ENCODE data around the gene ACOX3. TPM values are rescaled to one million over a fixed set of nuclear protein-coding genes. Genes with fewer than 3 reads are reported as not detected.
A peak's percentile ranks its signal among the peaks of the same experiment; 100 is the strongest.
"Not testable (repeated sequence)": the region's sequence is repeated elsewhere in the genome, so short reads cannot be mapped to it uniquely, and the experiment has no call there.

ACOX3 gene
- total RNA-seq, 1 donor from 2014 or later = 34.0 TPM

DNA sequence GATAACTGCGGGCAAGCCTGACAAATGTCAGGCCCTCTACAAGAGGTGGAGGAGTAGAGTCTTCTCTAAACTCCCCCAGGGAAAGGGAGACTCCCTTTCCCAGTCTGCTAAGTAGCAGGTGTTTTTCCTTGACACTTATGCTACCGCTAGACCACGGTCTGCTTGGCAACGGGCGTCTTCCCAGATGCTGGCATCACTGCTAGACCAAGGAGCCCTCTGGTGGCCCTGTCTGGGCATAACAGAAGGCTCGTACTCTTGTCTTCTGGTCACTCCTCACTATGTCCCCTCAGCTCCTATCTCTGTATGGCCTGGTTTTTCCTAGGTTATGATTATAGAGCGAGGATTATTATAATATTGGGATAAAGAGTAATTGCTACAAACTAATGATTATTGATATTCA is 33.6 kb downstream of the ACOX3 start:
- TF ChIP-seq, protein P1, sequence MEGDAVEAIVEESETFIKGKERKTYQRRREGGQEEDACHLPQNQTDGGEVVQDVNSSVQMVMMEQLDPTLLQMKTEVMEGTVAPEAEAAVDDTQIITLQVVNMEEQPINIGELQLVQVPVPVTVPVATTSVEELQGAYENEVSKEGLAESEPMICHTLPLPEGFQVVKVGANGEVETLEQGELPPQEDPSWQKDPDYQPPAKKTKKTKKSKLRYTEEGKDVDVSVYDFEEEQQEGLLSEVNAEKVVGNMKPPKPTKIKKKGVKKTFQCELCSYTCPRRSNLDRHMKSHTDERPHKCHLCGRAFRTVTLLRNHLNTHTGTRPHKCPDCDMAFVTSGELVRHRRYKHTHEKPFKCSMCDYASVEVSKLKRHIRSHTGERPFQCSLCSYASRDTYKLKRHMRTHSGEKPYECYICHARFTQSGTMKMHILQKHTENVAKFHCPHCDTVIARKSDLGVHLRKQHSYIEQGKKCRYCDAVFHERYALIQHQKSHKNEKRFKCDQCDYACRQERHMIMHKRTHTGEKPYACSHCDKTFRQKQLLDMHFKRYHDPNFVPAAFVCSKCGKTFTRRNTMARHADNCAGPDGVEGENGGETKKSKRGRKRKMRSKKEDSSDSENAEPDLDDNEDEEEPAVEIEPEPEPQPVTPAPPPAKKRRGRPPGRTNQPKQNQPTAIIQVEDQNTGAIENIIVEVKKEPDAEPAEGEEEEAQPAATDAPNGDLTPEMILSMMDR (conservative IDR thresholded peaks at IDR 0.05) = peak; percentile 67
- peaks cover 26% of the 10 kb centered on the region for H3K36me3 Mint-ChIP-seq
- DNase-seq (ENCODE audit: extremely low spot score, unreplicated experiment) = not testable (repeated sequence)

DNA sequence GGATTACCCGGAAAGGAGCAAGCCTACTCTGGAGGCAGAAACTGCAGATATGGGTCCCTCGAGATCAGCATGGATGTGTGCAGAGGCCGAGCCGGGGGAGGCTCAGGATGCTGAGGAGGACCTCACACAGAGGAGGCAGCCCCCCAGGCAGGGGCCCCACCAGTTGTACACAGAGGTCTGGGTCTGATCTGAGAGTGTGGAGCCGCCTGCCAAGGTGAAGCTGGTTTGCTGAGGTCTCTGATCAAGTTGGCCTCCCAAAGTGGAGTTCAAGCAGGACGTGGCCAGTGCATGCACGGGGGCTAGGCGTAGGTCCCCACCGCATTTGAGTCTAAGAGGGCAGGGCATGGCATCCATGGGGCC is 35.0 kb downstream of the ACOX3 start:
- peaks cover 16% of the 10 kb centered on the region for H3K4me1 Mint-ChIP-seq (ENCODE audit: unreplicated experiment)
- peaks cover 26% of the 10 kb centered on the region for H3K36me3 Mint-ChIP-seq
- no peak for DNase-seq (ENCODE audit: extremely low spot score, unreplicated experiment)
- no peaks in the 10 kb centered on the region for H3K27me3 Mint-ChIP-seq
- no peak overlapping the region for H3K4me3 Mint-ChIP-seq
- TF ChIP-seq, protein P1 (conservative IDR thresholded peaks at IDR 0.05) = no peak
- no peak overlapping the region for H3K27ac Mint-ChIP-seq
- no peaks in the 10 kb centered on the region for H3K9me3 Mint-ChIP-seq

More for the DNA sequence above, 33.6 kb downstream of the ACOX3 start:
- H3K27ac Mint-ChIP-seq, H3K4me3 Mint-ChIP-seq, H3K27me3 Mint-ChIP-seq, H3K9me3 Mint-ChIP-seq: not testable (repeated sequence)
- peaks cover 24% of the 10 kb centered on the region for H3K4me1 Mint-ChIP-seq (ENCODE audit: unreplicated experiment)

DNA sequence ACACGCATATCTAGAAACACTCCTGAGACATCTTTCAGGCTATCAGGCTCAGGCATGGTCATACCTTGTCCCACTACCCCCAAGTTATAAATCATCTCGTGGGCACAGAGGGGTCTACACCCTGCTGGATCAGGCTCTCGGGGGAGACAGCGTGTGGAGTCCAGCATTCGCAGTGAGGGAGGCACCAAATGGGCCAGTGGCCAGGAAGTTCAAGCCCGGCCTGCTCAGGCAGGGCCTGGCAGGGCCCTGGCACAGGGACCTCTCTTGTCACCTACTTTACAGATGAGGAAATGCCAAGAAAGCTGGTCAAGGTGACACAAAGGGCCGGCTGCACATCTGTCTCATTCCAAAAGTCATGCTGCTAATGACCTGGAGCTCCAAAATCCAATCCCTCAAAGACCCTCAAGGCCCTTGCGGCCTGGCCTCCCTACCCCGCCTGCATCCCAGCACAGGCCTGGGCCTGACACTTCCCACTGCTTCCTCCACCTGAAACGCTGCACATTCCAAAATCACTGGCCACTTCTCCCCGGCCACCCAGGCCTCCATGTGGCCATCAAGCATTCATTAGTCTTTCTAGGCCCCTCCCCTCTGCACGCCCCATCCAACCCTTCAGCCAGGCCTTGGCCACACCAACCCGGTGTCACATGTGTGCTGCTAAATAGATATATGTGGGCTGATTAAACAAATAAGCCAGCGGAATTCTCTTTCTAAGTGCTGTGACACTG is 35.6 kb downstream of the ACOX3 start:
- Mint-ChIP-seq H3K9me3 (no peaks in the 10 kb centered on the region), H3K27me3 (no peaks in the 10 kb centered on the region), H3K27ac (no peak overlapping the region), H3K4me1 (ENCODE audit: unreplicated experiment) (peaks cover 16% of the 10 kb centered on the region), H3K36me3 (peaks cover 26% of the 10 kb centered on the region), H3K4me3 (no peak overlapping the region)
- TF ChIP-seq, protein P1 (conservative IDR thresholded peaks at IDR 0.05) = no peak
- no peak for DNase-seq (ENCODE audit: extremely low spot score, unreplicated experiment)

DNA sequence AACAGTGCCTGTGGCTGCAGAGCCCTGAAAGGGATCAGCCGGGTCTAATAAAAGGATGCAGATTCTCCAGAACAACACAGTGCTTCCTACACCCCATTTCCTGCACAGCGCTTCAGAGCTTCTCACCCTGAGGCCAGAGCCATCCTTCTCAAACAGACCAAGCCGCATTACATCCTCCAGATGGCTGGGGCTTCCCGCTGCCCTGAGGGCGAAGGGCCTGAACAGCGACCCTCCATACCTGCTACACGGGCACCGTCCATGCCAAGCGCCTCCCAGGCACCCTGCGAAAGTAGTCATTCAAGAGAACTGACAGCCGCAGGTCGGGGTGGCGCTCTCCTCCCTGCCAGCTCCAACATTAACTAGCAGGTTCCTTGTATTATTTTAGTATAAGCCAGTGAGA is 36.5 kb downstream of the ACOX3 start:
- no peaks in the 10 kb centered on the region for H3K9me3 Mint-ChIP-seq
- H3K4me1 Mint-ChIP-seq (ENCODE audit: unreplicated experiment) = peaks cover 8% of the 10 kb centered on the region
- TF ChIP-seq, protein P1 (conservative IDR thresholded peaks at IDR 0.05) = no peak
- H3K4me3 Mint-ChIP-seq = no peak overlapping the region
- H3K27me3 Mint-ChIP-seq = no peaks in the 10 kb centered on the region
- peaks cover 20% of the 10 kb centered on the region for H3K36me3 Mint-ChIP-seq
- no peak for DNase-seq (ENCODE audit: extremely low spot score, unreplicated experiment)
- H3K27ac Mint-ChIP-seq = no peak overlapping the region

DNA sequence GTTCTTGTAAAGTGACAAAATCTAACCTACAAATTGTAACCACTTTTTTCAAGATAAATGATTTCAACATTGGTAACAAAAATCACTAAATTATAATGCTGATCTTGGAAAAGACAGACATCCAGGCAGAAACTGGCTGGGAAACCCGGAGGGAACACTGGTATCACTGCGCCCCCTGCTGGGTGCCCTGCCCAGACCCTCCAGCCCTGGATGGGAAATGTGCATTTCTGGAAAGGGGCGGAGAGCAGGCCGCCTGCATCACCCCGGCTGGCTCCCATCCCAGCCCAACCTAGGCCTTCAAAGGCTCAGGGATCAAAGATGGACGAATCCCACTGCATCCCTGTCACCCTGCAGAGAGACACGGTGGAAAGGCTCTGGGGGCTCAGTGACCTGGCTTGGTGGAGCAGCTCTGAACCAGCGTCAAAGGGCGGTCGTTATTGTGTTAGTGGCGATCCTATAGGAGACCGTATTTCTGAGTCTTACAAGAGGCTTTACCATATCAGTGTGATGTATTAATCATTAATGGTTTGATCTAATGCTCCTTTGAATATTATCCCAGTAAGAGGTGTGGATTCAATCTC is 37.3 kb downstream of the ACOX3 start:
- H3K27ac Mint-ChIP-seq = peak overlapping the region; percentile 35

More for the DNA sequence above, 37.3 kb downstream of the ACOX3 start:
- H3K9me3 Mint-ChIP-seq = no peaks in the 10 kb centered on the region
- H3K4me1 Mint-ChIP-seq (ENCODE audit: unreplicated experiment) = peaks cover 7% of the 10 kb centered on the region
- TF ChIP-seq, protein P1 (conservative IDR thresholded peaks at IDR 0.05) = peak; percentile 98
- no peak overlapping the region for H3K4me3 Mint-ChIP-seq
- H3K36me3 Mint-ChIP-seq = peaks cover 25% of the 10 kb centered on the region
- DNase-seq (ENCODE audit: extremely low spot score, unreplicated experiment) = peak; percentile 89
- H3K27me3 Mint-ChIP-seq = no peaks in the 10 kb centered on the region
